Ovary (tissue), 9 donors: Measurements from ENCODE around the gene THRB. TPM values are rescaled to one million over a fixed set of nuclear protein-coding genes. Genes with fewer than 3 reads are reported as not detected.

Experiments used
- DNase-seq, 5 donors: peaks; one replicate each; pipeline ENCODE4 v3.0.0-alpha.2; 2019 to 2020
- H3K27ac ChIP-seq, 2 donors: fragments of 200-600 bp; one replicate each; pipeline versions ENCODE4 v1.5.1 to v1.8.0; 2019 to 2022
- H3K27me3 ChIP-seq: fragments of 200-600 bp; one replicate; pipeline ENCODE4 v1.8.0; 2022
- H3K36me3 ChIP-seq: fragments of 200-600 bp; sonication (generic); one replicate; pipeline ENCODE4 v1.5.1; 2019
- H3K4me1 ChIP-seq: one replicate; pipeline ENCODE4 v1.8.1; 2013; ENCODE audit warnings: mild to moderate bottlenecking, moderate library complexity; ENCODE audit not compliant: insufficient read depth
- H3K4me3 ChIP-seq: fragments of 200-600 bp; sonication (generic); one replicate; pipeline ENCODE4 v1.5.1; 2017
- H3K9me3 ChIP-seq, 2 donors: fragments of 200-600 bp in 1 of 2; sonication (generic) in 1 of 2; one replicate each; pipeline versions ENCODE4 v1.5.1 to v1.8.1; 2013 to 2019; ENCODE audit warnings: mild to moderate bottlenecking in 1 of 2, moderate library complexity in 1 of 2
- CTCF ChIP-seq, 3 donors: fragments of 450-650 bp in 2 of 3; fragments of 200-600 bp in 1 of 3; IDR thresholded peaks; one replicate each; pipeline versions ENCODE4 v1.5.1 to v1.8.0; 2016 to 2022; ENCODE audit warnings: antibody characterized with exemption in 3 of 3, mild to moderate bottlenecking in 1 of 3
- EP300 ChIP-seq: sonication (generic); formaldehyde crosslinking; IDR thresholded peaks from one replicate; pipeline ENCODE4 v1.6.1; 2017; ENCODE audit warnings: antibody characterized with exemption
- POLR2A ChIP-seq: fragments of 450-650 bp; IDR thresholded peaks from one replicate; pipeline ENCODE4 v1.6.1; 2017; ENCODE audit warnings: antibody characterized with exemption, mild to moderate bottlenecking, moderate library complexity
- WGBS, 3 donors: extraction: QIAGEN DNeasy Blood & Tissue Kit in 1 of 3; methylation state at CpG; one replicate each; pipeline versions ENCODE4 v1.1.5 to v1.1.7; 2013 to 2017; 5-methylcytosine and 5-hydroxymethylcytosine counted together
- intact Hi-C, 4 donors: fragments of 100-400 bp; cut with DNase I; formaldehyde crosslinking; loops; one replicate each; pipeline versions ENCODE4 v1.11.0 to v1.15.1; 2022 to 2023
- polyA plus RNA-seq, 2 donors: library from polyadenylated mRNA; stranded (reverse); fragments of 200-250 nt in 1 of 2; fragments of 350-450 nt in 1 of 2; fragmentation: Illumina TruSeq in 1 of 2; extraction: RNeasy Lipid Tissue Mini Kit (QIAGEN cat#74804) in 1 of 2; gene quantifications; one replicate each; pipeline ENCODE4 v1.2.3, GENCODE V29; 2013 to 2014
- total RNA-seq, 7 donors: library from RNA; depleted of rRNA in 2 of 7; stranded (reverse); fragments of >200 nt in 2 of 7; fragmentation: NEBNext Ultra II Directional in 3 of 7; extraction: Animal tissue kit (Norgen Biotek cat#: 25700) in 3 of 7; gene quantifications; one replicate each; pipeline versions ENCODE4 v1.1.0 to v1.2.4, GENCODE V29; 2016 to 2023
- donor health status: DM: no; HTN: no; CAD: no; lungs with moderate emphysema.
- donor health status: DM: no; HTN: no; CAD: no.
- donor health status: Bipolar disorder and iron deficiency.
- donor health status: DM: yes; HTN: yes; CAD: no.
- donor health status: DM: no; HTN: no; CAD: no.
- donor health status: DM: yes; HTN: yes; CAD: no.

The THRB gene
- total and polyA plus RNA-seq, 9 donors = 0.91 to 6.5 (median 3.2) TPM

GRCh38 chr3:24338409-24339130 lies 156.1 kb downstream of the THRB start:
- Histone ChIP-seq H3K27me3 (no peaks in the 10 kb centered on the region), H3K4me1 (no peaks in the 10 kb centered on the region), H3K9me3 (no peaks in the 10 kb centered on the region), H3K4me3 (no peak overlapping the region), H3K36me3 (no peaks in the 10 kb centered on the region), H3K27ac (no peak overlapping the region)
- no peak for DNase-seq
- intact Hi-C loops = no loop called here
- 68 to 75% (median 70%) methylated on average over 5 of the region's 5 CpGs for WGBS, 3 donors
- TF ChIP-seq EP300 (no peak), CTCF (IDR thresholded peaks at IDR 0.05) (no peak), POLR2A (no peak)

GRCh38 chr3:24336101-24336500 lies 158.5 kb downstream of the THRB start:
- 76 to 82% (median 77%) methylated on average over 3 of the region's 3 CpGs for WGBS, 3 donors
- H3K4me3 ChIP-seq = no peak overlapping the region
- no peaks in the 10 kb centered on the region for H3K27me3 ChIP-seq
- H3K36me3 ChIP-seq = no peaks in the 10 kb centered on the region
- no peak for DNase-seq
- no peak for TF ChIP-seq EP300
- TF ChIP-seq CTCF (IDR thresholded peaks at IDR 0.05) = no peak
- TF ChIP-seq POLR2A = no peak
- no peak overlapping the region for H3K27ac ChIP-seq
- intact Hi-C loops = no loop called here
- H3K9me3 ChIP-seq = no peaks in the 10 kb centered on the region
- no peaks in the 10 kb centered on the region for H3K4me1 ChIP-seq

GRCh38 chr3:24332092-24332491 lies 162.6 kb downstream of the THRB start:
- Histone ChIP-seq H3K27me3 (no peaks in the 10 kb centered on the region), H3K36me3 (no peaks in the 10 kb centered on the region), H3K9me3 (no peaks in the 10 kb centered on the region), H3K4me1 (no peaks in the 10 kb centered on the region), H3K4me3 (no peak overlapping the region), H3K27ac (no peak overlapping the region)
- no peak for TF ChIP-seq CTCF (IDR thresholded peaks at IDR 0.05)
- TF ChIP-seq POLR2A = no peak
- TF ChIP-seq EP300 = no peak
- WGBS, 3 donors = 84 to 89% (median 89%) methylated on average over 3 of the region's 3 CpGs
- intact Hi-C loops = no loop called here
- DNase-seq = no peak

- no peak overlapping the region for H3K4me3 ChIP-seq
- no peak for DNase-seq
- TF ChIP-seq EP300 (no peak), POLR2A (no peak), CTCF (IDR thresholded peaks at IDR 0.05) (no peak)
- intact Hi-C loops = loop anchor here in 1 of 4 donors (5.0 kb wide), 1 partner anchor 736 kb away; no protein-coding TSS in a partner anchor
- no peaks in the 10 kb centered on the region for H3K4me1 ChIP-seq
- H3K36me3 ChIP-seq = no peaks in the 10 kb centered on the region
- H3K9me3 ChIP-seq = no peaks in the 10 kb centered on the region
- H3K27ac ChIP-seq = no peak overlapping the region
- H3K27me3 ChIP-seq = no peaks in the 10 kb centered on the region
These were observed 171.4 kb downstream of the THRB start for GRCh38 chr3:24323272-24323671.
